Measurements from ENCODE around the gene IGF1. TPM values are rescaled to one million over a fixed set of nuclear protein-coding genes. Genes with fewer than 3 reads are reported as not detected.
"Not testable (repeated sequence)": the region's sequence is repeated elsewhere in the genome, so short reads cannot be mapped to it uniquely, and the experiment has no call there.

The IGF1 gene
- total RNA-seq, 2 donors from 2014 or later = 2.9 to 5.8 TPM

- ATAC-seq (no peak), DNase-seq (no peak)
- intact Hi-C loops (cut with DNase I, micrococcal nuclease) = no loop called here
These were observed 115.0 kb downstream of the IGF1 start for GRCh38 chr12:102365365-102365764.

DNA sequence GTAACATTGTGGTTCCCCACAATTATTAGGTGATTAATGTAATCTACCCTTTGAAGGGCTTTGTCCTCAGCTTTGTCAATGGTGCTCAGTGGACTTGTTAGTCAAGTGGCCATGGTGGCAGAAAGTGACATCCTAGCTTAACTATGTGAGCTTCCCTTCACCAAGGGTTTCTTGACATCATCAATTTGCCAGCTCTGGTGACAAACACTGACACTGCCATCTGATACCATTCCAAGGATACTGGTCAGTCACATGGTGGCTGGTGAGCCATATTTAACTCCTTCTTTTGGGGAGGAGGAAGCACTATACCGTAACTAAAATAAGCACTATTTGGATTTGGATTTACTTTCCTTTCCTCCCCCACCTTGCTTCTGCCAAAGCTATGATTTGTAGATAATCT, 115.7 kb downstream of the IGF1 start:
- no peak for ATAC-seq
- DNase-seq = no peak
- intact Hi-C loops (cut with DNase I, micrococcal nuclease) = no loop called here

- no peak for ATAC-seq
- intact Hi-C loops (cut with DNase I, micrococcal nuclease) = no loop called here
These were observed 123.7 kb downstream of the IGF1 start for GRCh38 chr12:102356690-102357089.

GRCh38 chr12:102354281-102354680, 126.1 kb downstream of the IGF1 start:
- ATAC-seq; intact Hi-C loops (cut with DNase I, micrococcal nuclease); DNase-seq: not testable (repeated sequence)

More at GRCh38 chr12:102356690-102357089, 123.7 kb downstream of the IGF1 start:
- no peak for DNase-seq

DNA sequence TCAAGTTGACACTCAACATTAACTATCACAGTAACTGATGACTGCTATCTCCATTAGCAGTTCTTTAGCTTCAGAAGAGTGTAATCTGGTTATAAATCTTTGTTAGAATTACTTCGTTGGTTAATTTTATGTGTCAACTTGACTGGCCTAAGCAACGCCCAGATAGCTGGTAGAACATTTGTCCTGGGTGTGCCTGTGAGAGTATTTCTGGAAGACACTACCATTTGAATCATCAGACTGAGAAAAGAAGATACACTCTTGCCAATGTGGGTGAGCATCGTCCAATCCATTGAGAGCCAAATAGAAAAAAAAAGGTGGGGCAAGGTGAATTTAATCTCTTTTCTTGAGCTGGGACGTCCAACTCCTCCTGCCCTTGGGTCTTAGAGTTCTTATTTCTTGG, 129.0 kb downstream of the IGF1 start:
- DNase-seq (no peak), ATAC-seq (no peak)
- intact Hi-C loops (cut with DNase I, micrococcal nuclease) = no loop called here

DNA sequence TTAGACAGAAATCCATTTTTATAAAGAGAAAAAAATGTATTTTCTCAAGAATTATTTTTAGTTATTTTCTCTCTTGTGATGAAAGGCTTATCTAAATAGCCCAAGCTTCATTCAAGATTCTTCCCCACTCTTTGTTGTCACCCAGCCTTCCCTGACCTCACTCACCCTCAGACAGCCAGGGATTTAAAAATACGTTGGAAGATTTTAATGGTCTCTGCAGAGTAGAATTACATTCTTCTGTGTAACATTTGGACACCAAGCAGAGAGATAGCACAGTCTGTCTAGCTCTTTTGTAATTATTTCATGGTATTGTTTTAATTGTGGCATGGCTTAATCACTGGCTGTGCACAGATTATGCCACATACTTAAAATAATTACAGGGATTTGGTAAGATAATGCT, 130.3 kb downstream of the IGF1 start:
- intact Hi-C loops (cut with DNase I, micrococcal nuclease) = no loop called here
- no peak for DNase-seq
- no peak for ATAC-seq

DNA sequence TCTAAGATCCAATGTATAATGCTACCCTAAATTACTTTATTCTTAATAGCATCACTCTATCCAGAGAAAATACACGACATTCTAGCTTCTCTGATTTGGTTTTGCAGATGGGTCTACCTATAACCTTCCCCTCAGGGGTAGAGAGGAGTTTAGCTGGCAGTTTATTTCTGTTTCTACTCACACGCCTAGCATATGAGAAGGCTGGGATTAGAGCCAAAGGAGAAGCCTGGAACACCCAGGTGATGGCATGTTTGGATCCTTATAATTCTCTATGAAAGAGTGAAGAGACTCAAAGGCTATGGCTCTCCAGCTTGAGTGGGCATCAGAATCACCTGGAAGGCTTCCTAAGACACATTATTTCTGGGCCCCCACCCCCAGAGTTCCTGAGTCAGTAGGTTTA, 131.3 kb downstream of the IGF1 start:
- ATAC-seq = no peak
- intact Hi-C loops (cut with DNase I, micrococcal nuclease) = no loop called here

GRCh38 chr12:102347811-102348210, 132.6 kb downstream of the IGF1 start:
- no peak for DNase-seq
- no peak for ATAC-seq
- intact Hi-C loops (cut with DNase I, micrococcal nuclease) = no loop called here

More for the DNA sequence above, 131.3 kb downstream of the IGF1 start:
- no peak for DNase-seq

Data from left colon (tissue), 2 donors.